AG04449 (cell line): ENCODE data around the gene SMYD3.

Experiments used
- CTCF ChIA-PET: fragments of 350-600 bp; formaldehyde crosslinking; extraction: SDS; loops from one replicate; lab custom pipeline; 2021; ENCODE audit warnings: antibody characterized with exemption; lab: Yijun Ruan, JAX
- POLR2A ChIA-PET: fragments of 400-600, 350-600 bp; formaldehyde crosslinking; extraction: SDS; loops from one replicate; lab custom pipeline; 2020; ENCODE audit warnings: antibody characterized with exemption, inconsistent platforms; lab: Yijun Ruan, JAX
- DNase-seq: peaks from one replicate; pipeline ENCODE4 v3.0.0-alpha.2; 2010; ENCODE audit warnings: low read depth, low spot score
- H3K4me3 ChIP-seq: 2 replicates; pipeline ENCODE4 v1.5.1; 2011; ENCODE audit warnings: low read depth, mild to moderate bottlenecking, control low read depth, low read length
- CTCF ChIP-seq: IDR thresholded peaks from one replicate; pipeline ENCODE4 v1.5.1; 2011; ENCODE audit warnings: mild to moderate bottlenecking, moderate library complexity, low read length, control low read depth, inconsistent platforms; ENCODE audit not compliant: insufficient read depth; ENCODE audit errors: missing control alignments

SMYD3 gene

GRCh38 chr1:246470585-246470984, 36.5 kb downstream of the SMYD3 start:
- CTCF ChIA-PET: no interaction called here
- no peak for DNase-seq
- no peak overlapping the region for H3K4me3 ChIP-seq
- no peak for TF ChIP-seq CTCF
- POLR2A ChIA-PET: no interaction called here

GRCh38 chr1:246462986-246463385, 44.1 kb downstream of the SMYD3 start:
- no peak overlapping the region for H3K4me3 ChIP-seq
- CTCF ChIA-PET: interaction anchor here (0.9 to 2.2 kb wide), 3 partner anchors 12 to 1310 kb away, joined by 3 to 8 read pairs (median 4); no protein-coding TSS in a partner anchor
- DNase-seq: no peak
- POLR2A ChIA-PET: no interaction called here
- no peak for TF ChIP-seq CTCF

GRCh38 chr1:246460406-246460805, 46.7 kb downstream of the SMYD3 start:
- no peak for TF ChIP-seq CTCF
- no peak for DNase-seq
- POLR2A ChIA-PET: no interaction called here
- CTCF ChIA-PET: interaction anchor here (2.0 kb wide), 1 partner anchor 10 kb away, joined by 11 read pairs; no protein-coding TSS in a partner anchor
- H3K4me3 ChIP-seq: no peak overlapping the region

- no peak overlapping the region for H3K4me3 ChIP-seq
- DNase-seq: no peak
- no peak for TF ChIP-seq CTCF
- POLR2A ChIA-PET: no interaction called here
- CTCF ChIA-PET: no interaction called here
These were observed 47.9 kb downstream of the SMYD3 start for GRCh38 chr1:246459221-246459620.

GRCh38 chr1:246455476-246455875, 51.6 kb downstream of the SMYD3 start:
- no peak for TF ChIP-seq CTCF
- ChIA-PET POLR2A (no interaction called here), CTCF (interaction anchor here (1.0 to 1.2 kb wide), 4 partner anchors 175 to 452 kb away, joined by 3 to 4 read pairs (median 4); no protein-coding TSS in a partner anchor)
- DNase-seq: no peak
- H3K4me3 ChIP-seq: no peak overlapping the region

GRCh38 chr1:246454655-246455054, 52.4 kb downstream of the SMYD3 start:
- no peak for TF ChIP-seq CTCF
- H3K4me3 ChIP-seq: no peak overlapping the region
- ChIA-PET POLR2A (no interaction called here), CTCF (interaction anchor here (1.0 to 1.5 kb wide), 4 partner anchors 174 to 443 kb away, joined by 3 to 4 read pairs (median 4); no protein-coding TSS in a partner anchor)
- DNase-seq: no peak
